HG03196 (cell line): Measurements from ENCODE around the gene KDSR.
A peak's percentile ranks its signal among the peaks of the same experiment; 100 is the strongest.

Source experiments
- ATAC-seq: cut with Tn5 transposase; IDR thresholded peaks from one replicate; pipeline ENCODE4 v1.9.1; 2021; ENCODE audit not compliant: unreplicated experiment

Gene KDSR

DNA sequence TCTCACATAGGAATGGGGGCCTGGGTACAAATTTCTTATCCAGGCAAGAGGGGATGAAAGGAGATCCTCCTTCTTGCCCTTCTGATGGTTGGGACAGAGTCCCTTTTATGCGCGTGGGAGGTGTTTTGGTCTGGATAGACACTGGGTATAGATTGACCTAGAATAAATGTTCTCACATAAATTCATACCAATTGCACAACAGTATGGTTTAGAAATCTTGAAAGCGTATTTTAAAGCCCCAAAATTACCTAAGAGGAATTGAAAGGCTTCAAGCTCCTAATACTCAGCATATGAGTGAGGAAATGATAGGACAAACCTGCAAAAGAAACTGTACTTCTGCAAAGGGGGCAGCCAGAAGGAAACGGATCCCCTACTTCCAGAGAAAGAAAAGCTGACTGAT, 44.8 kb downstream of the KDSR start:
- ATAC-seq, result no peak

DNA sequence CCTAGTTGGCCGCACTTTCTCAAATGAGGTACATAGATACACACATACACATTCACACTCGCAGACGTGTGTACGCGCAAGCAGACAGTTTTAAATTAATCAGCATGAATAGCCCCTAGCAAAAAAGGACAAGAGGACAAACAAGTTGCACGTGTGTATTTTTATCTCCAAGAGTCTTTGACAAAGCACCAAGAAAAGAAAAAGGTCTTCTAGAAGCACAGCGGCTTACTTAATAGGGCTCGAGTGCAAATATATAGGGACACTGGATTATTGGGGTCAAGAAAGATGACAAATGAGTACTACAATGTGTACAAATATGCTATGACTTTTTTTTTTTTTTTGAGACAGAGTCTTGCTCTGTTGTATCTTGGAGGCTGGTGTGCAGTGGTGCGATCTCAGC, 45.7 kb downstream of the KDSR start:
- no peak for ATAC-seq

DNA sequence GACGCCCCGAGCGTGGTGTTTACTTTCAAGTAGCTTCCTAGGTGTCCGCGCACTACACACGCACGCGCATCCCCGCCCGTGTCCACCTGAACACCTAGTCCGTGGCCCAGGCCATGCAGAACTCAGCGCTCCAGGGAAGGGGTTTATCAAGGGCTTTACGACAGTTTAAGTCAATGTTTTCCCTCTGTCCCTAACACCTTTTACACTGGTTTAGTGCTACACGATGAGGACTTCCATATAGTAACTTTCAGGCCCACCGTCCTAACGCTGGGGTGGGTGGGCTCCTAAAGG, 46.1 kb downstream of the KDSR start:
- peak; percentile 12 for ATAC-seq

DNA sequence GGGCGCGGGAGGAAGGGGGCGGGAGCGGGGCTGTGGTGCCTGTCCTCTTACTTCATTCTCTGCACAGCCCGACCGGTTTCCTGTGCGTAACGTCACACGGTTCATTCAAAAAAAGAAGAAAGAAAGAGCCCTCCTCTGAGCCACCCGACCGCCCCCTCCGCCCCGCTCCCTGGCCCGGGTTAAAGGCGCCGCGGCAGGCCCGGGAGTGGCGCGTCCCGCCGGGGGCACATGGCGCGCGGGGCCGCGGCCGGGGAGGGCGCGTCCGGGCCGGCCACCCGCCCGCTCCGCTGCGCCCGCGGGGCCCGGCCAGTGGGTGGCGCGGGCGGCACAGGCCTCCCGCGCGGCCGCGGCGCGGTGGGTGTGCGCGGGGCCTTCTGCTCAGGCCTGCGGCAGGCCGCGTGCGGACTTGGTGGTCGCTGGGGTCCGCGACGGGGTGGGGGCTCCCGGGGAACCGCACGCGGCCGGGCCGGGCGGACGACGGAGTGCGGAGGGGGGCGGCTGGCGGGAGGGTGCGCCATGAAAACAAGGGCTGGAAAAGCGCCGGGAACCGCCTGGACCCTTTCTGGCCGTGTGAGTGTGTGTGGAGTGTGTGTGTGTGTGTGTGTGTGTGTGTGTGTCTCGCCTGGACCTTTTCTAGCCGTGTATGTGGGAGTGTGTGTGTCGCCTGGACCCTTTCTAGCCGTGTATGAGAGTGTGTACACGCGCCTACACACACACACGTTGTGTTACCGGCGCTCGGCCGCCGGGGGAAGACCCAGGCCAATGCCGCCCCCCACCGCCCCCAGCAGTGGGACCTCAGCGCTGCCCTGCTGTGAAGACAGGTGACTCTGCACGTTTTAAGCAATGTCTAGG, 46.7 kb downstream of the KDSR start:
- ATAC-seq, result peak; percentile 48

DNA sequence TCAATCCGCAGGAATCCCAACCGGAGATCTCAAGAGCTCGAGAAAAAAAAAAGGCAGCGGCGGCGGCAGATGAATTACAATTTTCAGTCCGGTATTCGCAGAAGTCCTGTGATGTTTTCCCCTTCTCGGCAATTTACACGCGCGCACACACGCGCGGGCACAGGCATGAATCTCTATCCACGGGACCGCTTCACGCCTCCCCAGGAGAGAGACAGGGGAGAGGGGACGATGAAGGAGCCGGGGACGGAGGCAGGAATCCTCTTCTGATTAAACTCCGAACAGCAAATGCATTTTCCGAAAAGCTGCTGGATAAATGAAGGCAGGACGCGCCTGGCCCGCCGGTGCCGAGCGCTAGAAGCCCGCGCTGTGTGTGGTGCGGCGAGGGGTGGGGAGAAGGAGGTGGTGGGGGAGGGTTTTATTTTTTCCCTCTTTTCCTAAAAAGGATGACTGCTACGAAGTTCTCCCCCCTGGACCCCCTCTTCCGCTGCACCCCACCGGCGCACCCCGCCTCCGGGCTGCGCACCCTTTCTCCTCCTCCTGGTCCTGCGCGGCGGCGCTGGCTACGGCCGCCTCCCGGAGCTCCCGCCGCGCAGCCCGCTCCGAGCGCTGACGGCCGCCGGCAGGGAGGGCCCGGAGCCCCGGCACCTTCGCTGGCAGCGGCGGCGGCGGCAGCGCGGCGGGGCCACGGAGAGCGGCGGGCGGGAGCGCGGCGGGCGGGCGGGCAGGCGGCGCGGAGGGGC, 47.5 kb downstream of the KDSR start, which contains the start of gene BCL2:
TSS of gene BCL2 (minus strand) at position 387 of the 740 bp plus-strand sequence.
- ATAC-seq, result no peak

DNA sequence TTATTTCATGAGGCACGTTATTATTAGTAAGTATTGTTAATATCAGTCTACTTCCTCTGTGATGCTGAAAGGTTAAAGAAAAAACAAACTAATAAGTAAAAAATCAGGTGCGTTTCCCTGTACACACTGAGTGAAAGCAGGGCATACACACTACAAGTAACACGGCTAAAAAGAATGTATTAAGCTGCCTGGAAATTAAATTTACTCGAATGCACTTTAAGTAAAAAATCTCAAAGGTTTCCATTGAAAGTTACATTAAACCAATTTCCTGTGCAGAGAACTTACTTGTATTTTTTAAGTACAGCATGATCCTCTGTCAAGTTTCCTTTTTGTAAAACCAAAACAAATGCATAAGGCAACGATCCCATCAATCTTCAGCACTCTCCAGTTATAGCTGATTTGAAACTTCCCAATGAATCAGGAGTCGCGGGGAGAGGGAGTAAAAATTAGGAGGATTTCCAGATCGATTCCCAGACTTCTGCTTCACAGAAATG, 48.1 kb downstream of the KDSR start:
- ATAC-seq, result no peak

DNA sequence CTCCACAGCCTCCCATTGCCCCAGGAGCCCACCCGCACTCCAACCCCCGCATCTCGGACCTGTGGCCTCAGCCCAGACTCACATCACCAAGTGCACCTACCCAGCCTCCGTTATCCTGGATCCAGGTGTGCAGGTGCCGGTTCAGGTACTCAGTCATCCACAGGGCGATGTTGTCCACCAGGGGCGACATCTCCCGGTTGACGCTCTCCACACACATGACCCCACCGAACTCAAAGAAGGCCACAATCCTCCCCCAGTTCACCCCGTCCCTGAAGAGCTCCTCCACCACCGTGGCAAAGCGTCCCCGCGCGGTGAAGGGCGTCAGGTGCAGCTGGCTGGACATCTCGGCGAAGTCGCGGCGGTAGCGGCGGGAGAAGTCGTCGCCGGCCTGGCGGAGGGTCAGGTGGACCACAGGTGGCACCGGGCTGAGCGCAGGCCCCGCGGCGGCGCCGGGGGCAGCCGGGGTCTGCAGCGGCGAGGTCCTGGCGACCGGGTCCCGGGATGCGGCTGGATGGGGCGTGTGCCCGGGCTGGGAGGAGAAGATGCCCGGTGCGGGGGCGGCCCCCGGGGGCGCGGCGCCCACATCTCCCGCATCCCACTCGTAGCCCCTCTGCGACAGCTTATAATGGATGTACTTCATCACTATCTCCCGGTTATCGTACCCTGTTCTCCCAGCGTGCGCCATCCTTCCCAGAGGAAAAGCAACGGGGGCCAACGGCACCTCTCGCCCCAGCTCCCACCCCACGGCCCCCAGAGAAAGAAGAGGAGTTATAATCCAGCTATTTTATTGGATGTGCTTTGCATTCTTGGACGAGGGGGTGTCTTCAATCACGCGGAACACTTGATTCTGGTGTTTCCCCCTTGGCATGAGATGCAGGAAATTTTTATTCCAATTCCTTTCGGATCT, 48.8 kb downstream of the KDSR start:
- peak; percentile 34 for ATAC-seq

DNA sequence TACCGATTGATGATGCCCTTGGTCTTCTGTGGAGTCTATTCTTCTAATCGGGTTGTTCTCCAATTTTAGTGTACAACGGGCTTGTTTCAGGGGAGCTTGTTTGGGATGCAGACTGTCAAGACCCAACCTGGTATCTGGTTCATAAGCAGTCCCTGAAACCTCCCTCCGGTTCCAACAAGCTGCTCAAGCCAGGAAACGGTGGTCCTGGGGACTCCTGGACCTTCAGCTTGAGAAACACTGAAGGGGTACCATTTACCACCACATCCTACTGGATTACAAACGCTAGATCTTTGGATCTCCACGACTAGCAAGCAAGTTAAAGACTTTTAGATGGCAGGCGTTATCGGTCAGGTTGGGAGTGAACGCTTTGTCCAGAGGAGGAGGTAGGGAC, 49.5 kb downstream of the KDSR start:
- ATAC-seq, result no peak

DNA sequence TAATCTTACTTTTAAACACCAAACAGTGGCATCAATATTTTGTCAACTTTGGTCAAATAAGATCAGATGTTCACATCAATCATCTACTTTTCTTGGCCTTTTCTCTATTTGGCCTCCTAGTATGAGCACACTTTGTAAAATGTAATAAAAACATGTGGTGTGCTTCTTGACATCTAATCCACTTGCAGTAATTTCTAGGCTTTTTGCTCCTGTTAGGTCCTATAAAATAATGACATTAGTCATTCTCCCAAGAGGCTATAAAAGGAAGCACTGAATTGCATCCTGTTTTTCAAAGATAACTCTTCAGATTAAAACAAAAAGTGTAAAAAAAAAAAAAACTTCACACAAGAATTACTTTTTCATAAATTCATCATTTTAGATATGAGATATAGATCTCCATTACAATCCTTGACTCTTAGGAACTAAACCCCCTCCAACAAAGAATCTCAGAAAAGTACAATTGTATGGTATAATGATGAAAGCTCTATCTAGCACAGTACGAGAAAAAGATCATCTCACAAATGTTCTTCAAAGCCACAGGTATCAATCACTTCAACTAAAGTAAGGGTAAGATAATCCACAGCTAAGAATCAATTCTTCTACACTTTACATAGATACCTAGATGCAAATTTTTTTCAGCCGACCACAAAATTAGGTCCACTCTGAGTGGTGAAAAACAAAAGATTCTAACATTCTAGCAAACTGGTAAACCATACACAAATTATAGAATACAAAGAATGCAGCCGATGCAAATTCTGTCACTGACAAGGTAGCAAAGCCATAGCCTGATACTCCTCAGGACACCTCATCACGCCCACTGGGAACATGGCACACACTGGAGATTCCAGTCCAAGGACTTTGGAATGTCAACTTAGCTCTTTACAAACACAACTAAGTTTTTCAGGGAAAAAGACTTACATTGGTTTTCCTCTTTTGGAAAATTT, 50.1 kb downstream of the KDSR start:
- ATAC-seq, result no peak

DNA sequence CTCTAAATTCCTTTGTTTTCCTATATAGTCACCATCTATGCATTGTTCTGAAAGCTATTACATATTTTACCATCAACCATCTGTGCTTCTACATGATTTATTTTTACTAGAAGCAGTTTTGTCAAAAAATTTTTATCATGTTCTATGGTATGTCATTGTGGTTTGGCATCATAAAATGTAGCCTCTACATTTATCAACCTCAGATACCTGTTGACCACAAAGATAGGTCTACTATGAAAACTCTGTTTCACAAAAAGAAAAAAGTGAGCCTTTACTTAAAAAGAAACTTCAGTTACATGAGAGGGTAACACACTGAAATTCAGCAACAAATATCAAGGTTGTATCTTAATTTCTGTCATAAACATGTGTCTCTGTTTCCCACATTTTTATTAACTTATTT, 51.1 kb downstream of the KDSR start:
- no peak for ATAC-seq

DNA sequence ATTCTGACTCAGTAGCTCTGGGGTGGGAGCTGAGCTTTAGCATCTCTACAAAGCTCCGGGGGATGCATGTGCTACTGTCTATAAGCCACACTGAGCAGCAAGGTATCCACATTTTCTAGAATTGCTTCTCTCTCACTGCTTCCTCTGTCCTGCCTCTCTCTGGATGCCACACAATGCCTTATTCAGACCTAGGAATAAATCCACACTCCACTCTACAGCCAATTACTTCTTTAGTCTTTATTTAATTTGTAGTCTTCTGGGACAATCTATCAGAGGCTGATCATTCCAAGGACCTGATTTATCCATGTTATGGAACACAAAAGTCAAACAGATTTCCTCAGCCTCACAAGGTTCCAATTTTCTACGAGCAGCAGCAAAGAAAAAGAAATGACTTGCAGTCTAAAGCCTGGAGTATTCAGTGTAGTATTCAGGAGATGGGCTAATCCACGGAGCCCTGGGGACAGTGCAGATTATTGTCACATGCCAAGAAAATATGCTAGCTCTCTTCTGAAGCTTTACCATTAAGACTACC, 51.8 kb downstream of the KDSR start:
- no peak for ATAC-seq

DNA sequence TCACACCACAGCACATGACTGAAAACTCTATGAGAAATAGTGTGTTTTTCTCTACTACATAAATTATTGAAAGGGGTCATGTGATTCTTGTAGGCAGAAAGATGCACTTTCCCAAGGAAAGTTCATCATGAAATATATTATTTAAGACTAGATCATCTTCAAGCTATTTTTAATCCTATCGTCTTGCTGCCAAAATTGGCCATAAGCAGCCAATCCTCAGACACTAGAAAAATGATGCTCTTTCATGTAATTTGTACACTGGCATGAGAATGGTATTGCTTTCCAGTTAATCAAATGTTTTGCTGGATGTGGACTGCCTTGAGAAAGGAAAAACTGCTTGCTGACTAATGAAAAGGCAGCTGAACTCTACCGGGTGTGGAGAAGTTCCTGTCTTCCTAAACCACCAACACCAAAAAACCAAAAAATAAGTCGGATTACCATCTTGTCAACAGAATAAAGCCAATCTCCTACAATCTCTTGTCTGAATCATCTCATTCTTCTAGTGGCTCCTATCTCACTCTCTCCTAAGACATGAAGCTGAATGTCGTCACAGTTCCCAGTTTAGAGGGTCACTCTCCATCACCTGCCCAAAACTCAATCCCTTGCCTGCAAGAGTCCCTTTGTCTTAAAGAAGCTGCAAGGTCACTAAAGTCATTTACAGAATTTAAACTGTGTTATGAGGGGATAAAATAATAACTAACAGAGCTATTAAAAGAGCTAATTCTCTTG, 52.8 kb downstream of the KDSR start:
- no peak for ATAC-seq

DNA sequence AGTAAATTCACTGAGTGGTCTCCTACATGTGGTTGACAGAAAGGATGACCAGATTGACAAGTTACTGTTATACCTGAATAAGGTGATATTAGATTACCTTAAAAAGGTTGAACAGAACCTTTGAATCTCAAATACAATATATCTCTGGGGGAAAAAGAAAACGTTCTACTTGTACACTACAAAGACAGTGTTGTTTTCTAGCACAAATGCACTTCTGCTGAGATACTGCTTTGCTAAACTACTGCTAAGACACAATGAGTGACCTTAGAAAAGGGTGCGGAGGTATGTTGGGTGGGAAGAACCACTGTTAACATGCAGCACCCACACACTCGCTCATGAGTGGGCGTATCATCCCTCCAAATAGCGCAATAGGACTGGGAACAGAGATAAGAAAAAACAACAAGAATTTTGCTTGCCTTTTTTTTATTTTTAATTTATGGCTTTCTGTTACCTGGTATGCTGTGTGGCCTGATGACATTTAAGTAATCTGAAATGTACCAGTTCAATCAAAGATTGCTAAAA, 53.5 kb downstream of the KDSR start:
- no peak for ATAC-seq

DNA sequence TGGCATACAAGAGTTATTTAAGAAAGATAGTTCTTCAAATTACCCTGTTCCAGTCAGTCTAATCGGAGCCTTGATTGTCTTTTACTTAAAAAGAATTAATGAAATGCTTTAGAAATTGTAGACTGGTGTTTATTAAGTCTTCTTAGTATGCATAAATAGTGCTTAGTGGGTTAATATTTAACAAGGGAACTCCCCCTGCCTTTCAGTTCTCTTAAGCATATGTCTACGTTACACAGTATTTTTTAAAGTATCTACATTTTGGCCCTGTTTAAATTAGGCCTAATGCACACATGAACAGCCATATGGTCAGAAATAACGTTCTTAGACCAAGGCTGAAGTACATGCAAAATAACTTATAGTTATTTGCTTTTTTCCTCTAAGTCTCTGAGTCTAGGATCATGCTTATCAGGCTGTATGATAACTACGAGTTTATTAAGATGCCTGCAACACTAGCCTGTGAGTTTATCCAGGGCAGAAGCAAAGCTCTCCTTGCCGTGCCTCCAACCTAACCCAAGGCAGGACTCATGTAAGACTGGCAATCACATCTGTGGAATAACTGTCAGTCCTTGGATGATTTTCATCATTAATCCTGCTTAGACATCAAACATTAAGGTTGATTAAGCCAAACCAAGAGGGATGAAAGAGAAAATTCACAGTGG, 54.1 kb downstream of the KDSR start:
- ATAC-seq, result peak; percentile 24

DNA sequence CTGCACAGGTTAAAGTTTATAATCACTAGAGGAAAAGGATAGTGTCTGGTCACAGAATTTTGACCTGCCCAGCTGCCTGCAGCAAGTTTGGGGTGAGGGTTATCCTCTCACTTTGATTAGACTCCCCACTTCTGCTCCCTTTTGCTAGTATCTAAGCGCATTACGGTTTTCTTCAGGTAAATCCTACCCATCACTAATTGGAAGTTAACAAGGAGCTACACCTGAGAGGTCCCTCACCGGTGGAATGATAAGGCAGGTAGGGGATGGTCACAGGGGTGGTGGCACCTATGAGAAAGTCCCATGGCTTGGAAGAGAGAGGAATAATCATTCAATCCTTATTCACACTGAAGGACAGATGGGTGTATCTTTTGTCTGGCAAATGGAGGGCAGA, 55.0 kb downstream of the KDSR start:
- no peak for ATAC-seq

DNA sequence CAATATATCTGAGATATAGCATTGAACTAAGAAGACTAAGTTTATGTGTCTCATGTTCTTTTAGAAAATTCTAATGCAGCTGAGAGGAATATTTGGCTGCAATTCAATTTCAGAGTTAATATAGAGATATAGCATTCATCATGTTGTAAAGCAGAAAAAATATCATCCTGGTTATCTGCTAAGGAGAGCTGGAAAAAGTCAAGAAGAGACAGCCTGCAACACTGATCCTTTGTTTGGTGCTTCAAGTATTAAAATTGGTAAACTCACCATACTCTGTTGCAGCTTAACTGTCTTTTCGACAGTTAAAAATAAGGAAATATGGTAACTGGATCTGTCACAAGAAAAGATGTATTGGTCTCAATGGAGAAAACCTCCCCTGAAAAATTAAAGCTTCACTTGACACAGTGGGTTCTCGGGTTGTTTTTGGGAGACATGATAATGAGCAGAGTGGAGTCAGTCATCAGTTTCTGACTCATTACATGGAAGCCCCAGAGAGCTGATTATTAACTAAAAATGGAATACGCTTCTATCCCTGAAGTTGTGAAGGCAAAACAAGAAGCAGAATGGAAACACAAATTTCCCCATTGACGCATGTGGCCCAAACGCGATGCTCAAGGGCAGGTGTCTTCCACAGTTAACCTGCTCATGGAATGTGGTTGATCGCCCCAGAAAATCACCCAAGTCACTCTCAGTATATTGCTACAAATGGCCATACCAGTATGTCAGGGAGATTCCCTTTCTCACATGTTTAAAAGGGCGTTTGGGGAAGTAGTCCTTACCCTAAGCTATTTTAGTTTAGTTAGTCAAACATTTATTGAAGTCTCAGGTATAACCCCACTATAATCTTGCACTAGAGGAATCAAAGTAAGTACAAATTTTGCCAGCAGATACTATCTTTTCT, 55.6 kb downstream of the KDSR start:
- peak; percentile 66 for ATAC-seq

DNA sequence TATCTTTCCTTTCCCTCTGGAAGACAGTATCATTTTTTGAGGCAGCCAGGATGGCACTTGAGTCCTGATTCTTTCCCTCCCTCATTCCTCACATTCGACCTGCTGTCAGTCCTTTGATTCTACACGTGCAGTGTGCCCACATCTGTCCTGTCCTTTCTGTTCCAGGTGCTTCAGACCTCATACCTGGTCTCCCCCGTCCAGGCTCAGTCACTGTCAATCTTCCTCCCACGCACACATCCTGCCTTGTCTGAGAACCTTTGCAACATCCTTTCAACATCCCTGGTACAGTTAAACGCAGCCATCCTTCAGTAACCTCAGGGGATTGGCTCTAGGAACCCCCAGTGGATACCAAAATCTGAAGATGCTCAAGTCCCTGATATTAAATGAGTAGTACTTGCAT, 57.6 kb downstream of the KDSR start:
- no peak for ATAC-seq
